T-helper 17 cell (primary cell): Measurements from ENCODE around the gene SH3BGRL2. TPM values are rescaled to one million over a fixed set of nuclear protein-coding genes. Genes with fewer than 3 reads are reported as not detected.

Source experiments
- total RNA-seq, 4 donors: library from RNA in 2 of 4; stranded (reverse) in 2 of 4; gene quantifications; one replicate each; pipeline ENCODE4 v1.2.3 and lab custom pipeline; 2022 to 2026

Gene SH3BGRL2
- total RNA-seq, 2 donors from 2014 or later = 2.1 to 36.0 TPM

Other genes starting within 250 kb of the SH3BGRL2 start
- gene LCA5, start 93.9 kb upstream of the SH3BGRL2 start, total RNA-seq = under 1 TPM; 0.08 to 0.10 TPM